Renal cortical epithelial cell (primary cell): ENCODE measurements around the gene TIFAB. TPM values are rescaled to one million over a fixed set of nuclear protein-coding genes. Genes with fewer than 3 reads are reported as not detected.
"Not testable (repeated sequence)": the region's sequence is repeated elsewhere in the genome, so short reads cannot be mapped to it uniquely, and the experiment has no call there.

Source experiments
- DNase-seq: peaks from one replicate; pipeline ENCODE4 v3.0.0-alpha.2; 2011; ENCODE audit warnings: low read depth
- total RNA-seq: library from RNA; depleted of rRNA; stranded (reverse); fragments of >200 nt; gene quantifications from 2 replicates; pipeline ENCODE4 v1.2.3, GENCODE V29; 2014

TIFAB gene, protein sequence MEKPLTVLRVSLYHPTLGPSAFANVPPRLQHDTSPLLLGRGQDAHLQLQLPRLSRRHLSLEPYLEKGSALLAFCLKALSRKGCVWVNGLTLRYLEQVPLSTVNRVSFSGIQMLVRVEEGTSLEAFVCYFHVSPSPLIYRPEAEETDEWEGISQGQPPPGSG
- not detected in 2 replicates for total RNA-seq

DNA sequence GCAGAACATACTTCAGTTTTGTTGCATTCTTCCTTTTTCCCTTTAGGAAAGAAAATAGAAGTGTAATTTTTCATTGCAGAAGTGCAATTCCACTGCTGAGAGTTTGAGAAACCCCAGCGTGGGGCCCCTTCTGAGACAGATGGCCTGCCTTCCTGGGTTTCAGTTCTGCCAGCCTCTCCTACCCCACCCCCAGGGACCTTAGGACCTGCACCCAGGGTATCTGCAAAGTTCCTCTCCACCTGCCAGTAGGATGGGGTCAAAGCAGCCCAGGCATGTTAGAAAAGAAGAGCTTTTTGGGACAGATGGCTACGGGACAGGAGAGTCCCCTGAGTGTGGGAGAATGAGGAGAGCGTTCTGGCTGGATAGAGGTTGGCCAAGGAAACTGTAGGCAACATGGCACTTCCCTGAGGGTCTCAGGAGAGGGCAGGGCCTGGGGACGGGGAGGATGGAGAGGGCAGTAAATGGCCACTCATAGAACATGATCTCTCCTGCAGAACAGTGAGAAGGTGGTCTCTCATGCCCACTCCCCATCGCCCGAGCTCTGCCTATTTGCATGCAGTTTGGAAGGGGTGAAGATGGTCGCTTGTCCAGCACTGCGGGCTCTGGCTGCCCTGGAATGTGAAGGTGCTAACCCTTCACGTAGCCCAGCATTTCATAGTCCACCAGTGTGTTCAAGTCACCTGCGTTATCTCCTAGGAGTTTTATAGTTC is at the start of gene TIFAB:
TIFAB (minus strand) TSS at position 31 of the 710 bp plus-strand sequence. CDS start 2,412 bp downstream, outside the sequence.
- DNase-seq, result no peak

DNA sequence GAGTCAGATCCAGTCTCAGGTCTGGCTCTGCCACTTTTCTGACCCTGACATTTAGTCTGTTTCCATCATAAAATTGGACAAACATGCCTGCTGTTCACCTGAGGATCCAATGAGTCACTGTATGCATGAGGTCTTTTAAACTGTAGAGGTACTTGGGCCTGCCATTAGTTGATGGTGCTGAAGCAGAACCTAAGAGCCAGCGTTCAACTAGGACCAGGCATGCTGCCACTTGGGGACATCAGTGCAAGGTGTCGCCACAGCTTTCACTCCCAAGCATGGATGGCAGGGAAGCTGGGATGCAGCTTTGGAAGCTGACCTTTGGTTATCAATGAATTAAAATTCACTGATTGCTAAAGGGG is 46.5 kb upstream of the TIFAB start:
- DNase-seq, result no peak

DNA sequence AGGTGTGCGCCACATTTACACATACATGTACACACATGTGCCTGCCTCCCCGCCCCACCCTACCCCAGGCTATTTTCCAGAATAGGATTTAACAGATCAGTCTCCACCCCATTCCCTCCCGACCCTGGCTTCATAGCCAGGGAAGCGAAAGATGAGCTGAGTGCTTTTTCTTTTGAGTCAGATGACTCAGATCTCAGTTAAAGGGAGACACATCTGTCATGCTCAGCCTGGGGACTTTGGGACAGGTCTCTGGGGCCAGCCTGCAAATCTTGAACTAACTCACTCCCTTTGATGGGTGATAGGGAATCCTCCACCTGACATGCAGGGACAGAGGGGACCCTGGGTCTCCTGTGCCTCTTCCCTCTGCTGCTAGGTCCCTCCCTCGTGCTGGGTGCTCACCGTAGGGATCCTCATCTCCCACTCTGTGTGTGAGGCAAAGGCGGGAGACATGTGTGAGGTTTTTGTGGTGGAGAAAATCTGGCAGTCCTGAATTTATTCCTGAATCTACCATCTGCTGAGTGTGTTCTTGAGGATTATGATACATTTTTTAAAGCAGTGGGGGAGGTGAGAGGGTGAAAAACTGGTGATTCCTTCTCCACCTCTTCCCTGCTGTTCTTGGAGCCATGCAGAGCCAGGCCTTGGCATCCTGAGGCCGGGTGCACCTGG is 46.0 kb upstream of the TIFAB start:
- DNase-seq, result no peak

DNA sequence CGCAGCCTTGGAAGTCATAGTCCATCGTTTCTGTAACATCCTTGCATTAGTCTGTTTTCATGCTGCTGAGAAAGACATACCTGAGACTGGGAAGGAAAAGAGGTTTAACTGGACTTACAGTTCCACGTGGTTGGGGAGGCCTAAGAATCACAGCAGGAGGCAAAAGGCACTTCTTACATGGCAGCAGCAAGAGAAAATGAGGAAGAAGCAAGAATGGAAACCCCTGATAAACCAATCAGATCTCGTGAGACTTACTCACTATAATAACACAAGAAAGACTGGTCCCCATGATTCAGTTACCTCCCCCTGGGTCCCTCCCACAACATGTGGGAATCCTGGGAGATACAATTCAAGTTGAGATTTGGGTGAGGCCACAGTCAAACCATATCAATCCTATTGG is 43.4 kb upstream of the TIFAB start:
- DNase-seq, result not testable (repeated sequence)

DNA sequence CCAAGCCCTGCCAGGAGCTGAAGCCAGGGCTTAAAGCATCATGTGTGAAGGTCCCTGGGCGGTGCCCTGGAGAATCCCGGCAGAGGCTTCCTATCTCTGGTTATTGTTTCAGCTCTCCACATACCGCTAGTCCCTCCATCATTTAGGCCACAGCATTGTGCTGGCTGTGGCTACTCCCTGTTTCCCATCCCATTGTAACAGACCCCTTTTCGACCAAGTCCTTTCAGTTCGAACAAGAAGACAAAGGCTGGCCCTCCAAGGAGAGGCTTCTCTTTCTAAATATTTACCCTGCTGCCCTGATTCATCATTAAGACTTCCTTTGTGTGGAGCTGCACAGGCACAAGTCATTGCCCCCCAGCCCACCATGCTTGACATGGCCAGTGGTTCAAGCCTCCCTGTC is 42.0 kb upstream of the TIFAB start:
- no peak for DNase-seq

DNA sequence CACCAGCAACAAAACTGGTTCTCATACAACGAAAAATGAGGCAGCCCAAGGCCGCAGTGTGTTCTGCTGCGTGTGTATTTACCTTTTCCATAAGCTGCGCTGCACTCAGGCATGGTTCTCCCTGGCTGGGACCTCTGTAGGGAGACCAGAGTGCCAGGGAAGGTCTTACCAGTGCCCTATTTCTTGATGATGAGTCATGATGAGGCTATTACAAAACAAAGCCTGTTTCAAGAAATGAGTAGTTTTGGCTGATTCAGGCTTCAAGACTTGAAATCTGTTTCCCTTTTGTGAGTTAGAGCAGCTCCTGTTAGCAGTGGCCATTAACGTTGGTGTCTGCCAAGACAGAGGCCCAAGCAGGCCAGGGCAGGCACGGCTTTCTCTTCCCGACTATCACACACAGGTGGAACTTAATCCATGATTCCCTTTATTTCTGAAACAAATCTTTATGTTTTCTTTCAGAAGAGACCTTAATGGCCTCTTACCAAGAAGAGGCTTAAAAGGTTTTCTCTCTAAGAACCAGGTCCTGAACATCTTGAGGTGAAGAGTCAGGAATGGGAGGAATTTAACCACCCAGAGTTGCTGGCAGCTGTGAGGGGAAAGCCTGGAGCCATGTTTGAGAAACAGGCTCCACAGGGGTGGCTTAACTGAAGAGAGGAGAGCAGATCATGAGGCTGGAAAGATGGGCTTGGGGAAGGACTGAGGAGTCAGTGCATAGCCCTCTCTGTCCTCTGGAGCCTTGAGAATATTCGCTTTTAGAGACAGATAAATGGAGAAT is 41.4 kb upstream of the TIFAB start:
- peak; percentile 80 for DNase-seq

DNA sequence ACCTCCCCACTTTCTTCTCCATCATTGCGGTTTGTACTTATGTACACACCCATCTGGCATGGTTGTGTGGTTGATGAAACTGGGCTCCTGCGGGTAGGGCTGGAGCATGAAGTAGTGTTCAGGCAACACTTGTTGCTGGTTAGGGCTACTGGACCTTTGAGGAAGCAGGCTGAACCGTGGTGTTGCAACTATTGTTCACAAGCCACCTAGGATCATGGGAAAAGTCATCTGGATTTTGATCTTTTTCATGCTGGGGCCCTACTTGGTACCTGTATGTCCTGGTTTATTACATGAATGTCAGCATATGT is 40.1 kb upstream of the TIFAB start:
- DNase-seq, result peak; percentile 12

DNA sequence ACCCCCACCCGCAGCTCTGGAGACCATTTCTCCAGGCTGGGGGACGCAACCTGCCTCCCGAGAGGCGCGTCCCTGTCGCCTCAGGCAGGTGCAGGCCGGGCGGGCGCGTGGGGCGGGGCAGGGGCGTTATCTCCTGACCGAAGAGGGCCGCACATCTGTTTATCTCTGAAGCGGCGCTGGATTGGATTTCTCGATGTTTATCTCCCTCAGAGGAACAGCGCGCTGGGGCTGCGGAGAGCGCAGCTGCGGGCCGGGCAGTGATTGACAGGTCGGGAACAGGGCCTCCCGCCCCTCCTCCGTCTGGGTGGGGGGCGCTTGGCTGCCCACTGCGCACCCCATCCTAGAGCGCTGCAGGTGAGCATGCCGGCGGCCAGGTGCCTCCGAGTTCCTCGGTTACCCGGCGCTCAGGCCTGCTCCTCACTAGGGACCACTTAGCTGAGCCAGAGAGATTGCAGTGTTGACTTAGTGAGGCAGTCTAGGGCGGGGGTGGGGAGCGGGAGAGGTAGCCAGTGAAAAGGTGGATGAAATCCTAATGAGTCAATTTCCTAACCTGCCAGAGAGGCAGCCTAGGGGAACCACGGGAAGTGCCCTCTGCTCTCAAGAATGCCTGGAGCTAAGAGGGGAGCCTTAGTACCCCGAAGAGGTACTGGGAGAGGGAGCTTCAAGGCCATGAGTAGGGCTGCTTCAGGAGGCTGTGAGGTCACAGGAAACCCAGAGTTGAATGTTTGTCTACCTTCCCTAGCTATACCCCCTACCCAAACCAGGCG is 39.6 kb upstream of the TIFAB start:
- peak; percentile 43 for DNase-seq

DNA sequence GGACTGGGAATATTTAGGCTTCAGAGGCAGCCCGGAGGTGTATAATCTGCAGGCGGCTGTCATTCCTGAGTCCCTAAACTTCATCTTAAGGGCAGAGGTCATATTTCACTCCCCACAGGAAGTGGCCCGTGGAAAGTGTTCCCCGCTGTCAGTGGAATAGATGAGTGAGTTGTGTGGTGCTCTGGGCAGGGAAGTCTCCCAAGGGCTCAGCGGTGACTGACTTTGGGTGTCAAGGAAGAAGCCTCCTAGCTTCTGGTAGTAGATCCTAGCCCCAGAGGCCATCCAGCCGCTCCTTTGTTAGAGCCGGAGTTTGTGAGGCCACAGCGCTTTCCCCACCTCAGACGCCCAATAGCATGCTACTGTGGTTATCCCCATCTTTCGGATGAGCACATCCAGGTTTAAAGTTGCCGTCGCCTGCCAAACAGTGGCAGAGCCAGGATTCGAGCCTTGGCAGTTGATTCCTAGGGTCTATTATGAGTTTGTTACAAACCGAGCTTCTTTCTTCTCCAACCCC is 38.9 kb upstream of the TIFAB start:
- DNase-seq, result no peak

DNA sequence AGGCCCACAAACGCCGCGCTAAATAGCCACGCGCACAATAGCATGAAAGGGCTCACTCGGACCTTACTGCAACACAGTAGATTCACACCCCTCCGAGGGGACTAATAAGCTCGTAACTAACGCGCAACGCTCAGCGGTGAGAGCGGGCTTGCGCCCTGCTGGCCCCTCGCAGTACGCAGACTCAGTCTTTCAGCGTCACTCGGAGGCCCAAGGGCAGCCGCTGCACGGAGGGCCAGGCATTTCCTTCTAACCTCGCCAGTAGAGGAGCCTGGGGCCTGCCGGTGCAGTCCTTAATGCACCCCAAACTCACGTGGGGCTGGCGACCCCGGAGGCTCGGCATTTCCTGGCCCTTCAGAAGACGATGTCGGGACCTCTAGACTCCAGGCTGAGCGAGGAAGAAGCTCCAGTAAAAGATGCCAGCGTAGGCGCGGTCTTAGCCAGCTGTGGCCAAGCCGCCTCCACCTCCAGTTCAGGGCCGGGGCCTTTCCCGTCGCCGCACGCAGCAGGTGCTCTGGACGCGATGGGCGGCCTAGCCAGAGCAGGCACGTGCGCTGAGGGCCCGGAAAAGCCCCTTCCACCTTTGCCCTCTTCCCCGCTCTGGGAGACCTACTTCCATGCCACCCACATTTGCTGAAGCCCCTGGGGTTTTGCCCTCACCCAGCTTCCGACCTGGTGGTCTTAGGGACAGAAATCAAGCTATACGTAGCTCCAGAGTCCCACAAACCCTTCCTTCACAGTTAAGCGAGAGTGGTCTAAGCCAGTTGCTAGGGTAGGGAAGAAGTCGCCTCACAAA is 38.3 kb upstream of the TIFAB start:
- DNase-seq, result no peak

DNA sequence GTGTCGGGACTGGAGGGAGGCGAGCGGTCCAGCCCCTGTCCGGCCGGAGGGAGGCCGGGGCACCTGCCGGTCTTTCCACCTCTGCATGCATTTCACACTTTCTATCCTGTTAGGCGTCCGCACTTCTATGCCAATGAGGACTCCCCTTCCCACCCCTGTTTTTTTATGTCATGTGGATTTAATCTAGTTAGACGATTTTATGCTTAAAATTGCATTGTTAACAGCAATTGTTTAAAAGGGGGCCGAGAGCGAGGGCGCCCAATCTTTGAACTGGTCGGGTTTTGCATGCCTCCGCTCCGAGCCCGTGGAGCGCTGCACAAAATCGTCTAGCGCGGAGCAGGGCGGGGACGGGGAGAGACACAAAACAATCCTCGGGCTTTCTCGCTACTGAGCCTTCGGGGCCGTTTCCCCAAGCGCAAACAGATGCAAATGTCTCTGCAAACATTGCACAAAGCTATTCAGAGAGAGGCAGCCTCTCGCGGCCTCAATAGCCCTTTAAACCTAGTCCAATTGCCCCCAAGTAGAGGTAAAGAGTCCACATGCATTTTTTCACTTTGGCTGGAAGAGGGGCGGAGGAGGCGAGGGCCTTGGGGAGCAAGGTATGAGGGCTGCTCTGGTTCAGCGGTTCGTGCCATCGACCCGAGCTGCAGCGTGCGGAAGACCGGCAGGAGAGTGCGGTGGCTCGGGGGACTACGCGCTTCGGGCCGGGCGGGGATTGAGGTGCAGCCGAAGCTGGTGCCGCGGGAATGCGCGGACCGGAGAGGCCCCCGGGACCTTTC is 37.5 kb upstream of the TIFAB start:
- DNase-seq, result no peak

DNA sequence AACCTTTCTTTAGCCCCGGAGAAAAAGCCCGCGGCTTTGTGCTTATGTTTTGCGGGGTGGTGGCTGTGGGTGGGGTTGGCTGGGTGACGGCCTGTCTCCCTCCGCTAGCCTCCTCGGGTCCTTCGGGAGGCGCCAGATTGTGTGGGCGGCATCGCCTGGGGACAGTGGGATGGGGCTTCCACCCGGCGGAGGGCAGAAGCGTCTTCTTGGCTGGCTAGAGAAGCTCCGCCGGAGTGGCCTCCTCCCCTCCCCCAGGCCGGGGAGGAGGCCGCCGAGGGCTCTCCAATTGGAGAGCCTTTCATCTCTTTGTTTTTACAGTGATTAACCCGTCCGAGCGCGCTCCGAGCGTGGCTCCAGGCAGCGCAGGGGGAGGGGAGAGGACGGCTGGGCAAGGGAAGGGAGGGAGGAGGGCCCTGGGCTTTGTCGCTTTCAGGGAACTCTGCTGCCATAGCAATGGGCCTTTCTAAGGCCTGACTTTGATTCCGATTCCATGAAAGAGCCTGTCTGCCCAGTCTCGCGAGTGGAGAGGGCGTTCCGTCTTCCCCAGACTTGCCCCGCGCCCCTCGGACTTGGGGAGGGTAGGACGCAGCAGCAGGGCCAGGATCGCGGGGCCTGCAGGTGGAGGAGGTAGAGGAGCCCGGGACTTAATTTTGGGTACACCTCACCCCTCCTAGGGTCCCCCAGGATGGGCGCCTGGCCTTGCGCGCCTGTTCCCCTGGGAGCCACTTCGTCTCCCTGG is 36.7 kb upstream of the TIFAB start:
- DNase-seq, result peak; percentile 9

DNA sequence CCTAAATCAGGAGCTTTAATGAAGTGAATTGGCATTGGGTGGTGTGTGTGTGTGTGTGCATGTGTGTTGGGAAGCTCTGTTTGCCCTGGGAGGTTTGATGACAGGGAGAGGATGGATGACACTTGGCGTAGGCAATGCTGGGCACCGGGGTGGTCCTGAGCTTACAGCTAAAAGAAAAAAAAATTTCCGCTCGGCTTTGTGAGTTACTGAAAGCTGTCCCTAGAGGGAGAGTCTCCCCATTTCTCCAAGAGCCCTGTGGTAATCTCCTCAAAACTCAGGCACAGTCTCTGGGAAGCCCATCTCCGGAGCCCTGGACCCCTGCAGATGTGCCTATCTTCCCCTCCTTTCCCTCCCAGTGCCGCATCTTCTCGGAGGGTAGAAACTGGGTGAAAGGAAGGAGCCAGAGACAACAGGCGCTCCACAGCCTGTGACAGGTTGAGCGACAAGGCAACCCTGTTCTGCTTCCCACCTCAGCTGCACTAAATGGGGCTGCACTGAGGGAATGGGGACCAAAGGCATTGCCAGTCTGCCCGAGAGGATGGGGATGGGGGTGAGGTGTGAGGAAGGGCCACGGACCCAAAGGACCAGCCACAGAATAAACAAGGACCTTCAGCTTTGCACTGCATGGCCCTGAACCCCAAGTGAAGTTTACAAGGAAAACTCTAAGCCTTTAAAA is 35.8 kb upstream of the TIFAB start:
- no peak for DNase-seq

DNA sequence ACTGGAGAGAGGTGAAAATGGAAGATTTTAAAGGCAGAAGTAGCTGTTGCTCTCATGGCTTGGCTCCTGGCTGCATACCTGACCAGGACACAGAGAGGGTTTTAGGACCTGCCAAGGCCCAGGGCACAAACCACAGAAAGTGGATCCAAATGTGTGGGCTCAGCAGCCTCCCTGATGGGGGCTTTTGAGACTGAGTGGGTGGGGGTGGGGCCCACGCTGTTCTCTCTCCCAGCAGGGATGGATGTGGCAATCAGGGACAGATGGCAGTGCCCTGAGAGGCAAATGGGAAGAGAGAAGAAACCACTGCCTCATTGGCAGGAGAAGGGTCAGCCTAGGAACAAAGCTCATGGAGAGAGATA is 34.9 kb upstream of the TIFAB start:
- no peak for DNase-seq

DNA sequence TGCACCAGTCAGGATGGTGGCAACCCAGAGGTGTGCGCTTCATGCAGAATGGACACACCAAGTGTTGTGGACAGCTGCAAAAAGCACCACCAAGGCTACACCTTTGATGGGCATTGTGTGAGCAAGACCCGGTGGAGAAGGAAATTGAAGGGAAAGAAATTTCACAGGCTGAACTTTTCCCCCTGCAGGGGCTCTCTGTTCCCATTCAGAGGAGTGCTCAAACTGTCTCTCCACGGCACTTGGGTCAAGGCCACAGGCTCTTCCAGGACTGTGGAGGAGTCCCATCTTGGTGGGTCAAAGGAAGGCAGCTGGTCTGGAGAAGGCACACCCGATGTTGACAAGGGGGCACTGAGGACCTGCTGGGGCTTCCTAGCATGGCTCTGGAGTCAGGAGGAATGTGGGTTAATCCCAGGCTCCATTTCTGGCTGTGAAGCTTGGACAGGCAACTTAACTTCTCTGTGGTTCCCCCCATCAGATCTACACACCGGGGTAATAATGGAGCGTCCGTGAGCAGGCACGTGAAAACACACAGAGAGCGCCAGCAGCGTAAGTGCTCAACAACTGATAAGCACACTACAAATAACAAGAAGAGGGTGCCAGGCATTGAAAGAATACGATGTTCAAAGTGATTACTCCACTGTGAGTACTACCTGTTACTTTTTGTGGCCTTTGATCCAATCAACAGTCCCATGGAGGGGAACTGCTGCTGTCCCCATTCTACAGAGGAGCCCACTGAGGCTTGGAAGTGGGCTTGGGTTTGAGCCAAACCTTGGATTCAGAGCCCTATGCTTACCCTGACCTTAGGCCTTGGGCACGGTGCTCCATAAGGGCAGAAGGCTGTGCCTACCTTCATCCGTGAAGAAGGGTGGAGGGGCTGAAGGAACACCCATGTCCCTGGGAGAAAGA is 34.2 kb upstream of the TIFAB start:
- DNase-seq, result no peak

DNA sequence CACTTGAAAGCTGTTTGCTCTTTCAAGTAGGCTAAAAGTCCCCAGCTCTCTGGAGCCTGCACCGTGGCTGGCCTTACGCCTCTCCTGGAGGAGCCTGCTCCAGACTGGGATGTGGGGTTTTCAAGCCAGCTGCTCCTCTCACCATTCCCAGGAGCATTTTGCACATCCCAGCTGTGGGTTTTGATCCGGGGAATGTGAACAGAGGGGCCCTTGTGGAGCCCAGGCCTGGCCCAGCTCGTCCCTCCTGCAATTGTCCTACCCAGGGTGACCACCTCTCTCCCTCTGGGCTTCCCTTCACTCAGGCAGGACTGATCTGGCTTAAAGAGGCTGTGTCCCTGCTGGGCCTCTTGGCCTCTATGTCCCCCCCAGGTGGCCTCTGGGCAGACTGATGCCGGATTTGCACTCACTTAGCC is 32.5 kb upstream of the TIFAB start:
- no peak for DNase-seq

DNA sequence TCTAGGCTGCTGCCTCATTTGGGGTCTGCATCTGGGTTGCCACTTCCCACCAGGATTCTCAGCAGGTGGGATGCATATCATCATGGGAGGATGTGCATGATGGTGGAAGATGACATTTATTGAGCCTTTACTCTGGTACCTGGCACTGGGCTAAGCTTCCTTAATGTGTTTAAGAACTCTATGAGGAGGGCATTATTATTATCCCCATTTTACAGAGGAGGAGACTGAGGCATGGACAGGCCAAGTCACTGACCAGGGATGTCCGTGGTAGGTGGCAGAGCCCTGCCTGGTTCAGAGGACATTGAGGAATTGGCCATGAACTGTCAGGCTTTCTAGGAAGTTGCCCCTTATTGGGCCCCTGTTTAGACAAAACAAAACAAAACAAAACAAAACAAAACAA is 31.1 kb upstream of the TIFAB start:
- no peak for DNase-seq

DNA sequence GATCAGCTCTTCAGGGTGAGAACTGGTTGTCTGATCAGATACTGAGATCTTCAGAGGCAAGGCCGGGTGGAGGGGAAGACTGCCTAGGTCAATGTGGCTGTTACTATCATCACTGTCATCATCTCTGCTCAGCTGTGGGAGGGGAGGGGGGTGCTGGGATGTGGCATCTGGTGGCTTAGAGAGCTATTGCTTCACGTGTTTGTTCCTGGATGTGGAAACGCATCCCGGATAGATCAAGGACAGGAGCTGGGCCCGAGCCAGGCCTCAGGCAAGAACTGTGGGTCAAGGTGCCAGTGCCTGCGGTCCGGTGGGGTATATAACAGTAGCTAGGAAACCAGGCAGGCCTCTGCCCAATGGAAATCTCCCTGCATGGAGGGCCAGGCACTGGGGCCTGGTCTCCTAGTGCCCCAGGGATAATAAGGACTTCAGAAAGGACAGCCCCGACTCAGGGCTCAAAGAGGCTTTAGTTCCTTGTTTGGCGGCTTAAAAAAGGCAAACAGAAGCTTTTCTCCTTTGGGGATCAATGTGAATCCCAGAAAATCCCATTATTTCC is 30.3 kb upstream of the TIFAB start:
- no peak for DNase-seq
